ENCODE results near the gene KIF3A. TPM values are rescaled to one million over a fixed set of nuclear protein-coding genes. Genes with fewer than 3 reads are reported as not detected.

The KIF3A gene
- total and polyA plus RNA-seq, 2 of the 8 experiments (the other 6 are each of a cell fraction or from before 2014, with no cell fraction given), result 3.1 to 13.1 TPM

DNA sequence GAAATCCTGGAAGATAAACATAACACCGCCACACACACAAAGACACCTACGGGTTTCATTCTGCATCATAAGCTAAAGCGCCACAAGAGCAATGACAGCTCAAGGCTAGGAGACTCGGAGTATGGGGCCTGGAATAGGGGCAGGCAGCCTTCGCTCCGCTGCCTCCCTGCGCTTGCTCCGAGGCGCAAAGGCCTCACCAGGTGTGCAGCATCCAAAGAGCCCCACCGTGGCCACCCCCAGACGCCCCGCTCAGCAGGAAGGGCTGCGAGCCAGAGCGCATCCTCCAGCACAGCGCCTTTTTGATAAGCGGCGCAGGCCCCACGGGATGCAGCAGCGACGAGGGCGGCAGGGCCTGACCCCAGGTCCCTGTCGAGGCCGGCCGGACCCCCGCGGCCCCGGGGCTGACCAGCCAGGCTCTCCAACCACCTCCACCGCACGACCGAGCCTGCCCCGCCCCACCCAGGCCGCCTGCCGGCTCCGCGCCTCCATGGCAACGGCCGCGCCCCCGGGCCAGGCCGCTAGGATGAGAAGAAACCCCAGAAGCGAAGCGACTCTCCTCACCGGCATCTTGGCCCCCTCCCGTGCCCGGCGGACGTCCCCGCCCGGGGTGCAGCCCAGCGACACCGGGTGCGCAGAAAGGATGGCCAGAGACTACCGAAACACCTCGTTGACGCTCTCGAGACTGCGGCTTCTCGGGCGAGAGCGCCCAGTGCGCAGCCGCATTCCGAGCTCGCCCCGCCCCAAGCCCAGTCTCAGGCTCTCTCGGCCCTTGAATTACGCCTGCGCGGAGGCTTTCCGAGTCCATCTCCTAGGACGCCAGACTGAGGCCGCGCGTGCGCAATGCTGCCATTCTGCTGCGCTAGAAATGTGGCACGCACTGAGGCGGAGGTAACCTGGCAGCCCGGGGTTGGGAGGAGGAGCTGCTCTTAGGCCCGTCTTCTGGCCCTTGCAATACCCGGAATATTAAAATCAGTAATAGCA is at the start of gene KIF3A (continued):
- TF ChIP-seq, protein P1, sequence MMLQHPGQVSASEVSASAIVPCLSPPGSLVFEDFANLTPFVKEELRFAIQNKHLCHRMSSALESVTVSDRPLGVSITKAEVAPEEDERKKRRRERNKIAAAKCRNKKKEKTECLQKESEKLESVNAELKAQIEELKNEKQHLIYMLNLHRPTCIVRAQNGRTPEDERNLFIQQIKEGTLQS (IDR thresholded peaks at IDR 0.05; ENCODE audit: insufficient read depth, low read depth, low read length), result no peak
- TF ChIP-seq HDAC2 (IDR thresholded peaks at IDR 0.05; ENCODE audit: borderline replicate concordance in 1 of 2, low read depth in 2 of 2, low read length in 2 of 2), result peak in 1 of 2 experiments; percentile 78; a peak in 1 of 4 replicates
- TF ChIP-seq NRF1 (IDR thresholded peaks at IDR 0.05; ENCODE audit: low read depth, low read length), result peak; percentile 88
